ENCODE data around the gene IGF1.

Gene IGF1

GRCh38 chr12:102374190-102374589 is 106.2 kb downstream of the IGF1 start:
- TF ChIP-seq TAF1 (IDR thresholded peaks at IDR 0.05; ENCODE audit: borderline replicate concordance, insufficient read depth, low read length) (no peak), REST (IDR thresholded peaks at IDR 0.05; ENCODE audit: insufficient read depth in 1 of 2, low read depth in 2 of 2, low read length in 2 of 2) (no peak)

- TF ChIP-seq FOXP2 (optimal IDR thresholded peaks at IDR 0.05; ENCODE audit: borderline replicate concordance, extremely low read depth, extremely low read length, insufficient read depth) (no peak), POLR2AphosphoS5 (IDR thresholded peaks at IDR 0.05; ENCODE audit: low read depth, low read length) (no peak), TAF1 (IDR thresholded peaks at IDR 0.05; ENCODE audit: borderline replicate concordance, insufficient read depth, low read length) (no peak), SIN3A (IDR thresholded peaks at IDR 0.05; ENCODE audit: borderline replicate concordance, insufficient read depth, low read length) (no peak), REST (IDR thresholded peaks at IDR 0.05; ENCODE audit: insufficient read depth in 1 of 2, low read depth in 2 of 2, low read length in 2 of 2) (no peak)
These were observed 108.3 kb downstream of the IGF1 start for GRCh38 chr12:102372087-102372486.

- TF ChIP-seq FOXP2 (optimal IDR thresholded peaks at IDR 0.05; ENCODE audit: borderline replicate concordance, extremely low read depth, extremely low read length, insufficient read depth) (no peak), POLR2AphosphoS5 (IDR thresholded peaks at IDR 0.05; ENCODE audit: low read depth, low read length) (no peak), TAF1 (IDR thresholded peaks at IDR 0.05; ENCODE audit: borderline replicate concordance, insufficient read depth, low read length) (no peak), SIN3A (IDR thresholded peaks at IDR 0.05; ENCODE audit: borderline replicate concordance, insufficient read depth, low read length) (no peak), REST (IDR thresholded peaks at IDR 0.05; ENCODE audit: insufficient read depth in 1 of 2, low read depth in 2 of 2, low read length in 2 of 2) (no peak)
These were observed 109.2 kb downstream of the IGF1 start for GRCh38 chr12:102371165-102371564.

GRCh38 chr12:102369876-102370275 is 110.5 kb downstream of the IGF1 start:
- TF ChIP-seq SIN3A (IDR thresholded peaks at IDR 0.05; ENCODE audit: borderline replicate concordance, insufficient read depth, low read length) (no peak), TAF1 (IDR thresholded peaks at IDR 0.05; ENCODE audit: borderline replicate concordance, insufficient read depth, low read length) (no peak), FOXP2 (optimal IDR thresholded peaks at IDR 0.05; ENCODE audit: borderline replicate concordance, extremely low read depth, extremely low read length, insufficient read depth) (no peak), REST (IDR thresholded peaks at IDR 0.05; ENCODE audit: insufficient read depth in 1 of 2, low read depth in 2 of 2, low read length in 2 of 2) (no peak), POLR2AphosphoS5 (IDR thresholded peaks at IDR 0.05; ENCODE audit: low read depth, low read length) (no peak)

- TF ChIP-seq SIN3A (IDR thresholded peaks at IDR 0.05; ENCODE audit: borderline replicate concordance, insufficient read depth, low read length) (no peak), FOXP2 (optimal IDR thresholded peaks at IDR 0.05; ENCODE audit: borderline replicate concordance, extremely low read depth, extremely low read length, insufficient read depth) (no peak), POLR2AphosphoS5 (IDR thresholded peaks at IDR 0.05; ENCODE audit: low read depth, low read length) (no peak)
These were observed 115.0 kb downstream of the IGF1 start for GRCh38 chr12:102365365-102365764.

Measured in PFSK-1 (cell line).